LNCAP (cell line): ENCODE results near the gene SZT2.

Experiments used
- TF ChIP-seq, protein P1 (sequence below): fragments of 450-650 bp; IDR thresholded peaks from 2 replicates; pipeline ENCODE4 v1.5.1; 2017; ENCODE audit warnings: mild to moderate bottlenecking

Gene SZT2

DNA sequence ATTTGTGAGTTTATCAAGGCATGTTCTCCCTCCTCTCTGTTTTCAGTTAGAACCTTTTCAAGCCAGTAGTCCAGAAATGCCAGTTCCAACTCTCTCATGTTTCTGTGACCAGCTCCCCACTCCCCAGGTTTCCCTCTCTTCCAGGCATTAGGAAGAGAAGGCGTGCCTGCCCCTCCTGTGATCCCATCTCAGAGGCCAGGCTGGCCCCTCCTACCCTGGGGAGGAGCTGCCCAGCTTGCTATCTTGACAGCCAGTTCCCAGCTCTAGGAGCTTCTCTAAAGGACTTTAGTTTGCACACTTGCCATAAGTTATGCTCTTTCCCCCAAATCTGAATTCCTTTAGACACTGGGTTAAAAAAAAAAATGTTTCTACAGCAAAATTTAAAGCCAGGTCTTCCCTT, 55.1 kb downstream of the SZT2 start:
- TF ChIP-seq, protein P1, sequence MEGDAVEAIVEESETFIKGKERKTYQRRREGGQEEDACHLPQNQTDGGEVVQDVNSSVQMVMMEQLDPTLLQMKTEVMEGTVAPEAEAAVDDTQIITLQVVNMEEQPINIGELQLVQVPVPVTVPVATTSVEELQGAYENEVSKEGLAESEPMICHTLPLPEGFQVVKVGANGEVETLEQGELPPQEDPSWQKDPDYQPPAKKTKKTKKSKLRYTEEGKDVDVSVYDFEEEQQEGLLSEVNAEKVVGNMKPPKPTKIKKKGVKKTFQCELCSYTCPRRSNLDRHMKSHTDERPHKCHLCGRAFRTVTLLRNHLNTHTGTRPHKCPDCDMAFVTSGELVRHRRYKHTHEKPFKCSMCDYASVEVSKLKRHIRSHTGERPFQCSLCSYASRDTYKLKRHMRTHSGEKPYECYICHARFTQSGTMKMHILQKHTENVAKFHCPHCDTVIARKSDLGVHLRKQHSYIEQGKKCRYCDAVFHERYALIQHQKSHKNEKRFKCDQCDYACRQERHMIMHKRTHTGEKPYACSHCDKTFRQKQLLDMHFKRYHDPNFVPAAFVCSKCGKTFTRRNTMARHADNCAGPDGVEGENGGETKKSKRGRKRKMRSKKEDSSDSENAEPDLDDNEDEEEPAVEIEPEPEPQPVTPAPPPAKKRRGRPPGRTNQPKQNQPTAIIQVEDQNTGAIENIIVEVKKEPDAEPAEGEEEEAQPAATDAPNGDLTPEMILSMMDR: no peak

- TF ChIP-seq, protein P1: no peak
These were observed 56.1 kb downstream of the SZT2 start for GRCh38 chr1:43445606-43446387.

- TF ChIP-seq, protein P1: no peak
These were observed 56.7 kb downstream of the SZT2 start for GRCh38 chr1:43446388-43446740.

DNA sequence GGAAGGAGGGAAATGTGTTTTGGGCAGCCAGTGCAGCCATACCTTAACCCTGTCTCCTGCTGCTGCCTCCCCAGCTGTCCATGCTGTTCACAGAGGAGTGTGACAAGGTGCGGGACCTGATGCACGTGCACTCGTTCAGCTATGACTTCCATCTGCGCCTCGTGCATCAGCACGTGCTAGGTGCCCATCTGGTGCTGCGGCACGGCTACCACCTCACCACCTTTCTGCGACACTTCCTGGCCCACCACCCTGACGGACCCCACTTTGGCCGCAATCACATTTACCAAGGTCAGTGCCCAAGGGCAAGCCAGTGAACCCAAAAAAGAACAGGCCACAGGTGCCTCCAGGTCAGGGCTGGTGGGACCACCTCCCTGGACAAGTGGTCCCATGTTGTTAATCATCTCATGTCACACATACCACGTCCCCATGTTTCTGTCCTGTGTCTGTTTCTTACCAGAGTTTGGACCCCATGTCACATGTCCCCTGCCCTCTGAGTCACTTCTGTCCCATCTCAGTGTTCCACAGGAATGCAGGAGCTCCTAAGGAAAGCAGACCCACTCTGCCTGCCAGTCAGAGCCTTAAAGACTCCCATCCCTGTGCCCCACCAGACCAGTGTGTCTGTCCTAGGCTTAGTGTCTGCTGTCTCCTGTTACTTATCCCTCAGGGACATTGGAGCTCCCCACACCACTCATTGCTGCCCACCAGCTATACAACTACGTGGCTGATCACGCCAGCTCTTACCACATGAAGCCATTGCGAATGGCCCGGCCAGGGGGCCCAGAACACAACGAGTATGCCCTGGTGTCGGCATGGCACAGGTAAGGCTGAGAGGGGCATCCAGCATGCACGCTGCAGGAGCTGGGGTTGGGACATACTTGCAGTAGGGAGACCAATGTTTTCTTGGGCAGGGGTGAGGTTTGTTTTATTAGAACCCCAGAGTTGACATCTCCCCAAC, 57.5 kb downstream of the SZT2 start:
- TF ChIP-seq, protein P1: no peak

- TF ChIP-seq, protein P1: no peak
These were observed 58.4 kb downstream of the SZT2 start for GRCh38 chr1:43447891-43448708.

GRCh38 chr1:43448955-43449707, 59.4 kb downstream of the SZT2 start:
- TF ChIP-seq, protein P1: no peak

- TF ChIP-seq, protein P1: no peak
These were observed 60.0 kb downstream of the SZT2 start for GRCh38 chr1:43449708-43450069.
